Astrocyte (in vitro differentiated cells and primary cell): ENCODE measurements around the gene KCNN3.

Source experiments
- CTCF ChIP-seq: IDR thresholded peaks from 2 replicates; pipeline ENCODE4 v1.5.1; 2011; ENCODE audit warnings: low read depth, mild to moderate bottlenecking, inconsistent platforms, low read length, moderate library complexity; ENCODE audit not compliant: insufficient read depth
- EZH2 ChIP-seq: IDR thresholded peaks from 2 replicates; pipeline ENCODE4 v1.6.1; 2012; ENCODE audit warnings: mild to moderate bottlenecking, low read length, inconsistent platforms; ENCODE audit not compliant: insufficient read depth

GRCh38 chr1:154695985-154696384 lies 174.1 kb downstream of the KCNN3 start:
- peak; percentile 15 for TF ChIP-seq CTCF
- no peak for TF ChIP-seq EZH2
